ENCODE measurements around the gene GATAD2A. TPM values are rescaled to one million over a fixed set of nuclear protein-coding genes. Genes with fewer than 3 reads are reported as not detected.

Gene GATAD2A
- total RNA-seq, 2 experiments from 2014 or later = 152 to 153 TPM

Small RNA genes within 50 kb of the gene (microRNA-seq; reads per million reads assigned to microRNA genes)
- gene MIR640 = not detected

Other genes with a start within 250 kb of the GATAD2A start
- 1 to 10 TPM; 5.2 TPM for gene MEF2B, start 235.4 kb upstream of the GATAD2A start, total RNA-seq
- 10 to 100 TPM; 31.9 to 32.4 TPM for gene BORCS8, start 213.5 kb upstream of the GATAD2A start, total RNA-seq
- gene RFXANK, start 213.4 kb upstream of the GATAD2A start, total RNA-seq = 10 to 100 TPM; 87.0 to 94.4 TPM
- gene NR2C2AP, start 202.3 kb upstream of the GATAD2A start, total RNA-seq = 10 to 100 TPM; 29.1 to 32.9 TPM
- gene NCAN, start 193.7 kb upstream of the GATAD2A start, total RNA-seq = not detected
- gene TM6SF2, start 132.4 kb upstream of the GATAD2A start, total RNA-seq = not detected
- 10 to 100 TPM; 66.8 to 70.6 TPM for gene SUGP1, start 85.2 kb upstream of the GATAD2A start, total RNA-seq
- 100 to 1,000 TPM; 103 to 105 TPM for gene MAU2, start 84.8 kb upstream of the GATAD2A start, total RNA-seq
- gene TSSK6, start 109.9 kb downstream of the GATAD2A start, total RNA-seq = 1 to 10 TPM; 5.8 to 6.5 TPM
- gene NDUFA13, start 110.5 kb downstream of the GATAD2A start, total RNA-seq = 100 to 1,000 TPM; 306 to 336 TPM
- gene YJEFN3, start 123.2 kb downstream of the GATAD2A start, total RNA-seq = 10 to 100 TPM; 11.7 to 11.9 TPM
- under 1 TPM; 0.11 to 0.14 TPM for gene CILP2, start 132.6 kb downstream of the GATAD2A start, total RNA-seq
- gene PBX4, start 213.0 kb downstream of the GATAD2A start, total RNA-seq = 10 to 100 TPM; 41.3 to 46.1 TPM
- 10 to 100 TPM; 73.6 to 73.8 TPM for gene LPAR2, start 222.5 kb downstream of the GATAD2A start, total RNA-seq
- gene GMIP, start 238.0 kb downstream of the GATAD2A start, total RNA-seq = 100 to 1,000 TPM; 128 to 135 TPM

Data from activated naive CD8-positive, alpha-beta T cell treated with anti-CD3 and anti-CD28 coated beads, Interleukin-2, amount 10 ng/mL, durations not matched to agents 7 days and 5 days (primary cell).